Measurements from ENCODE around the gene MICAL2. TPM values are rescaled to one million over a fixed set of nuclear protein-coding genes. Genes with fewer than 3 reads are reported as not detected.

MICAL2 gene
- total and polyA plus RNA-seq, 2 donors (not counting 3 experiments of a cell fraction or from before 2014, with no cell fraction given) = 67.6 to 200 TPM

DNA sequence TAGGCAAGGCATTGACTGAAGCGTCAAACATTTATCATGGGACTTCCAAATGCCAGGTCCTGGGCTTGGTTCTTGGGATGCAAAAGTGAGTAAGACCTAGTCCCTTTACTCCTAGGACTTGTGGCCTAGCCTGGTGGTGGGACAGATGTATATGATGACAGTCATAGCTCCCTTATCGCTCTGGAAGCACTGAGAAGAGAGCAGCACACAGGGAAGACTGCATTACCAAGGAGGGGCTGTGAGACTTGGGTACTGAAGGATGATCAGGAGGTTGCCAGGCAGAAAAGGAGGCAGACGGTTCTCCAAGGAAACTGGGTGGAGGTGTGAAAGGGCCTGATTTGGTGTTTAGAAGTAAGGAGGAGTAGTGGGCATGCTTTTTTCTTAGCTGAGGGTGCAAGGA lies 32.5 kb downstream of the MICAL2 start:
- no peak for FAIRE-seq
- dilution Hi-C loops (cut with MboI; ENCODE audit: extremely low pct_ligation_motif_present, low sequenced_read_pairs) (no loop called here), intact Hi-C loops (cut with micrococcal nuclease) (loop anchor here (1.0 kb wide), 1 partner anchor 8 kb away; no protein-coding TSS in a partner anchor)
- ChIA-PET CTCF (interaction anchor here (1.3 to 1.6 kb wide), 2 partner anchors 14 to 20 kb away, joined by 4 read pairs; no protein-coding TSS in a partner anchor), POLR2A (interaction anchor here (1.0 kb wide), 1 partner anchor 18 kb away, joined by 3 read pairs; no protein-coding TSS in a partner anchor)
- TF ChIP-seq POLR2A (IDR thresholded peaks at IDR 0.05; ENCODE audit: low read depth, low read length) (no peak), FOS (IDR thresholded peaks at IDR 0.05; ENCODE audit: borderline replicate concordance, insufficient read depth, low read length) (no peak), MYC (IDR thresholded peaks at IDR 0.05; ENCODE audit: low read depth, low read length) (no peak), JUN (IDR thresholded peaks at IDR 0.05; ENCODE audit: borderline replicate concordance, insufficient read depth, insufficient read length, low read depth) (no peak), POLR2AphosphoS5 (IDR thresholded peaks at IDR 0.05; ENCODE audit: insufficient read depth, low read depth, low read length) (no peak), CTCF (IDR thresholded peaks at IDR 0.05; ENCODE audit: extremely low read depth in 1 of 2, insufficient read depth in 1 of 2, low read depth in 1 of 2, low read length in 2 of 2) (no peak), GATA2 (IDR thresholded peaks at IDR 0.05; ENCODE audit: insufficient read depth, insufficient read length, low read depth, low read length) (no peak), MAX (IDR thresholded peaks at IDR 0.05; ENCODE audit: insufficient read depth, insufficient read length) (no peak), EZH2 (IDR thresholded peaks at IDR 0.05; ENCODE audit: borderline replicate concordance, low read depth, low read length, severe bottlenecking) (no peak)
- no peaks in the 10 kb centered on the region for H3K9me3 ChIP-seq (replicated peaks; ENCODE audit: control insufficient read depth, insufficient read depth, low read length)
- H3K4me3 ChIP-seq (replicated peaks in 1 of 3; ENCODE audit: insufficient read depth in 1 of 3, low read depth in 1 of 3, low read length in 3 of 3) = no peak overlapping the region
- no peak overlapping the region for H2AFZ ChIP-seq (ENCODE audit: low read depth, low read length)
- no peak overlapping the region for H3K4me2 ChIP-seq (ENCODE audit: insufficient read depth, low read length)
- peaks cover 37% of the 10 kb centered on the region for H3K79me2 ChIP-seq (ENCODE audit: control insufficient read depth, insufficient read depth, low read length)
- no peaks in the 10 kb centered on the region for H3K27me3 ChIP-seq (ENCODE audit: control insufficient read depth in 2 of 2, insufficient read depth in 2 of 2, low read length in 2 of 2)
- no peaks in the 10 kb centered on the region for H4K20me1 ChIP-seq (replicated peaks; ENCODE audit: control insufficient read depth, extremely low read depth, insufficient read depth, low read length)
- no TSS peak for BruUV-seq (replicated peaks)
- peaks cover 0 to 2% of the 10 kb centered on the region in 2 experiments for H3K36me3 ChIP-seq (ENCODE audit: control insufficient read depth in 2 of 2, extremely low read depth in 1 of 2, insufficient read depth in 2 of 2, low read length in 2 of 2)
- no peak for DNase-seq (ENCODE audit: low read depth, low spot score)
- H3K27ac ChIP-seq (ENCODE audit: insufficient read depth, low read depth, low read length) = no peak overlapping the region
- H3K9me1 ChIP-seq (replicated peaks; ENCODE audit: control insufficient read depth, extremely low read depth, insufficient read depth, low read length) = no peaks in the 10 kb centered on the region
- H3K4me1 ChIP-seq (ENCODE audit: control insufficient read depth, extremely low read depth, insufficient read depth, low read length) = peaks cover 12% of the 10 kb centered on the region
- no peak overlapping the region for H3K9ac ChIP-seq (replicated peaks; ENCODE audit: extremely low read depth, insufficient read depth, low read length)

Data from endothelial cell of umbilical vein (primary cell).